ENCODE measurements around the gene RELCH. TPM values are rescaled to one million over a fixed set of nuclear protein-coding genes. Genes with fewer than 3 reads are reported as not detected.

RELCH gene
- polyA plus RNA-seq (2011; rRNA removed) (8.2 and 14.9 TPM in 2 replicates), polyA minus RNA-seq (2011; rRNA and poly(A)+ RNA removed) (33.9 and 42.8 TPM in 2 replicates)

- no peak for TF ChIP-seq CTCF (IDR thresholded peaks at IDR 0.05; ENCODE audit: insufficient read depth, low read depth, low read length)
- H3K4me3 ChIP-seq (ENCODE audit: low read depth, low read length), result peak within 1 kb of the TSS; percentile 82
- no peaks in the 10 kb centered on the region for H3K27me3 ChIP-seq (ENCODE audit: control insufficient read depth, insufficient read depth, low read length)
- H3K36me3 ChIP-seq (ENCODE audit: control insufficient read depth, insufficient read depth, low read length), result no peaks in the 10 kb centered on the region
- CTCF ChIA-PET, result interaction anchor here (1.2 to 1.5 kb wide), 3 partner anchors 24 to 398 kb away, joined by 3 to 6 read pairs (median 5); no protein-coding TSS in a partner anchor
- peak; percentile 87 for DNase-seq (ENCODE audit: low read depth)
- POLR2A ChIA-PET, result interaction anchor here (0.6 kb wide), 2 partner anchors 8 to 336 kb away, joined by 4 to 11 read pairs; partner anchors contain the start of gene ZCCHC2
Measured at GRCh38 chr18:62186774-62187542, at the start of gene RELCH, which contains the start of gene PIGN. TSS of gene RELCH (plus strand) at chr18:62187255. CDS start at chr18:62187506, 251 bp downstream. TSS of gene PIGN (minus strand) at chr18:62187056. CDS start at chr18:62161353, 25,703 bp downstream.

GRCh38 chr18:62138461-62139235, 48.4 kb upstream of the RELCH start:
- POLR2A ChIA-PET, result no interaction called here

GRCh38 chr18:62140259-62140658, 46.8 kb upstream of the RELCH start:
- H3K4me3 ChIP-seq (ENCODE audit: low read depth, low read length), result no peak overlapping the region
- no peaks in the 10 kb centered on the region for H3K27me3 ChIP-seq (ENCODE audit: control insufficient read depth, insufficient read depth, low read length)
- no peak for TF ChIP-seq CTCF (IDR thresholded peaks at IDR 0.05; ENCODE audit: insufficient read depth, low read depth, low read length)
- ChIA-PET POLR2A (no interaction called here), CTCF (interaction anchor here (1.3 kb wide), 1 partner anchor 9 kb away, joined by 3 read pairs; no protein-coding TSS in a partner anchor)
- H3K36me3 ChIP-seq (ENCODE audit: control insufficient read depth, insufficient read depth, low read length), result peaks cover 4% of the 10 kb centered on the region
- DNase-seq (ENCODE audit: low read depth), result no peak

More at GRCh38 chr18:62138461-62139235, 48.4 kb upstream of the RELCH start:
- Histone ChIP-seq H3K36me3 (ENCODE audit: control insufficient read depth, insufficient read depth, low read length) (no peaks in the 10 kb centered on the region), H3K27me3 (ENCODE audit: control insufficient read depth, insufficient read depth, low read length) (no peaks in the 10 kb centered on the region), H3K4me3 (ENCODE audit: low read depth, low read length) (no peak overlapping the region)
- no peak for DNase-seq (ENCODE audit: low read depth)
- CTCF ChIA-PET, result no interaction called here
- no peak for TF ChIP-seq CTCF (IDR thresholded peaks at IDR 0.05; ENCODE audit: insufficient read depth, low read depth, low read length)

DNA sequence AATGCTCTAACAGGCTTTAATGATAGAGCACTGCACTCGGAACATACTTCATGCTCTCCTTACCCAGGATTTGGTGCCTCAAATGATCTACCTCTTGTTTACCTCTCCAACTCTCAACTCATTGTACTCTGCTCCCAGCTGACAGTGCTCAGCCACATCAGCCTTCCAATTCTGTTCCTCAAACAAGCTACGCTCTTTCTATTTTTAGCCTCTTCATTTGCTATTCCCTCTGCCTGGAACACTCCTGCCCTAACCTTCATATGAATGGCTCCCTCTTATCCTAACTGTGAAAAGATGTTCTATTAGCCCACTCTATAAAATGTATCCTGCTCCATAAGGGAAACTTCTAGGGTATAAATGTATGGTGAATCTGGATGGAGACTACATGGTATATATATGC, 42.7 kb upstream of the RELCH start:
- POLR2A ChIA-PET, result no interaction called here
- H3K4me3 ChIP-seq (ENCODE audit: low read depth, low read length), result no peak overlapping the region
- CTCF ChIA-PET, result interaction anchor here (0.9 kb wide), 1 partner anchor 13 kb away, joined by 3 read pairs; no protein-coding TSS in a partner anchor
- H3K27me3 ChIP-seq (ENCODE audit: control insufficient read depth, insufficient read depth, low read length), result no peaks in the 10 kb centered on the region
- H3K36me3 ChIP-seq (ENCODE audit: control insufficient read depth, insufficient read depth, low read length), result peaks cover 4% of the 10 kb centered on the region
- TF ChIP-seq CTCF (IDR thresholded peaks at IDR 0.05; ENCODE audit: insufficient read depth, low read depth, low read length), result no peak
- no peak for DNase-seq (ENCODE audit: low read depth)
